Adipose tissue (tissue), 3 donors: Measurements from ENCODE around the gene C13orf46. TPM values are rescaled to one million over a fixed set of nuclear protein-coding genes. Genes with fewer than 3 reads are reported as not detected.
"Not testable (repeated sequence)": the region's sequence is repeated elsewhere in the genome, so short reads cannot be mapped to it uniquely, and the experiment has no call there.

ENCODE experiments used
- H3K27ac ChIP-seq: one replicate; pipeline ENCODE4 v1.5.1; 2013; ENCODE audit warnings: low read depth, low read length
- WGBS, 3 donors: extraction: QIAGEN DNeasy Blood & Tissue Kit; methylation state at CpG; one replicate each; pipeline ENCODE4 v1.1.7; 2013; 5-methylcytosine and 5-hydroxymethylcytosine counted together
- polyA plus RNA-seq, 3 donors: library from polyadenylated mRNA; stranded (reverse); fragments of 200-250 nt; gene quantifications; one replicate each; pipeline ENCODE4 v1.2.3, GENCODE V29; 2013
- donor health status: healthy with polysubstance abuse.
- donor health status: Bipolar disorder and iron deficiency.
- donor health status: healthy.

Gene C13orf46
- polyA plus RNA-seq, 3 donors, result 1.0 to 3.3 (median 1.7) TPM

DNA sequence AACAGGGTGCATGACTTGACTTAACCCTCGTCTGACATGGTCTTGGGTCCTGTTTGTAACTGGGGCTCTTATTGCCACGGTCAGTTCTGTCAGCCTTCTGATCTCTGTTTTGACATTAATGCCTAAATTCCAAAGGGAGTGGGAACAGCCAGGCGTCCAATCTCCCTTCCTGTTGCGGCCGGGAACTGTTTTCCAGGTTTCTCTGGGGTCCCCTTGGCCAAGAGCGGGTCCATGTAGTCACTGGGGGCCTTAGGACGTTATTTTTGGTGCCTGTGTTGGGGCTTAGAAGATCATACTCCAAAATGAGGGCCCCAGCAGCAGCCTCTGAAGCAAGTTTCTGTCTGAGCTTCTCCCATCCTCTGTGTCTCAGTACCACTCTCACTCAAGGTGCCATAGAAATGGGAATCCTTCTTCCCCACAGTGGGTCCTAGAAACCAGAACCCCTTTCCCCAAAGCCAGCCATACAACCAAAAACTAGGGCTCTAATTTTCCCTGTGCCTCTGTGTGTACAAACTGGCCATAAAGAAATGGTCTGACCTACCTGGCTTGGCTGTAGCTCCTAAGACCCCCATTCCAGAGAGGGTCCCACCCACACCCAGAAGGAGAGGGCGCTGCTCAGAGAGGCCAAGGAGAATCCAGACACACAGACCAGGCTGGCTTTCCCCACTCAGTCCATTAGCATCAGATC is 50.4 kb downstream of the C13orf46 start:
- H3K27ac ChIP-seq, result no peak overlapping the region
- 76 to 78% (median 77%) methylated on average over 8 of the region's 8 CpGs for WGBS, 3 donors

DNA sequence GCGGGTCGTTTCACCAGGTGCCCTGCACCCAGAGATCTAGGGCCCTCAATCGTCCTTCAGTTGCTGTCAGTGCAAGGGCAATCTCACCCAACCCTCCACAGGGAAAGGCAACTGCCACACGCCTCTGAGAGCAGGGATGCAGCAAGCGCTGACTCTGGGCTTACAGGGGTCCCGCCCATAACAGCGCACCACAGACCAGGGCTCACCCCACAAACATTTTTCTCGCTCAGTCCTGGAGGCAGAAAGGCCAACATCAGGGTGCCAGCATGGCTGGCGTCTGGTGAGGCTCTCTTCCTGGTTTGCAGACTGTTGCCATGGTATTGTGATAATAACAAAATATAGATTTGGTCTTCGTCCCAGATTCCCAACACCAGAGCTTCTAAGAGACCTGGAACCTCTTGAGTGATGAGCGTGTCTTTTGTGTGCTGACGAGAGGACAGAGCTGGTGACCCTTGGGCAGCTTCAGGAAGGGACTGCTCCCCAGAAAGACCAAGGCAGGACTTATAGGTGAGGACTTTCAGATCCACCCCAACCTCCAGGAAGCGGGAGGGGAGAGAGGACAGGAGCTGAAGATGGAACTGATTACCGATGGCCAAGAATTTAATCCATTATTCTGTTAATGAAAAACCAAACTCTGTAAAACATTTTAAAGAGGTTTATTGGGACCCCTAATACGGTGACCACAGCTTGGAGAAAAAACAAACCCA is 51.3 kb downstream of the C13orf46 start:
- WGBS, 3 donors, result 75 to 83% (median 79%) methylated on average over 15 of the region's 15 CpGs
- no peak overlapping the region for H3K27ac ChIP-seq

DNA sequence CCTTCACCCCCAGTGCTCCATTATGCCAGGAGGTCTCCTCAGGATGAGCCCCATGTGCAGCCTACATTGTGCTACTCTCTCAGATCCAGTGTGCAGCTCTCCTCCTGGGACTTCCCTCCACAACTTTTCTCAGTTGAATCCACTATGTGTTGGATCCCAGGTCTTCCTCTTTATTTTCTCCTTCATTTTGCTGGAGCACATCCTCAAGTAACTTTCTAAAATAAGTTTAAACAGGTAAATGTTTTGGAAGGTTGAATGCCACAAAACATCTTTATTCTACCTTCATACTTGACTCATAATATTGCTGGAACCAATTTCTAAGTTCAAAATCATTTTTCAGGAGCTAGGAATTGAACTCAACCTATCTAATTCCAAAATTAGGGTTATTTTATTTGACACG is 52.1 kb downstream of the C13orf46 start:
- 82 to 93% (median 86%) methylated on average over 1 of the region's 1 CpG for WGBS, 3 donors
- no peak overlapping the region for H3K27ac ChIP-seq

DNA sequence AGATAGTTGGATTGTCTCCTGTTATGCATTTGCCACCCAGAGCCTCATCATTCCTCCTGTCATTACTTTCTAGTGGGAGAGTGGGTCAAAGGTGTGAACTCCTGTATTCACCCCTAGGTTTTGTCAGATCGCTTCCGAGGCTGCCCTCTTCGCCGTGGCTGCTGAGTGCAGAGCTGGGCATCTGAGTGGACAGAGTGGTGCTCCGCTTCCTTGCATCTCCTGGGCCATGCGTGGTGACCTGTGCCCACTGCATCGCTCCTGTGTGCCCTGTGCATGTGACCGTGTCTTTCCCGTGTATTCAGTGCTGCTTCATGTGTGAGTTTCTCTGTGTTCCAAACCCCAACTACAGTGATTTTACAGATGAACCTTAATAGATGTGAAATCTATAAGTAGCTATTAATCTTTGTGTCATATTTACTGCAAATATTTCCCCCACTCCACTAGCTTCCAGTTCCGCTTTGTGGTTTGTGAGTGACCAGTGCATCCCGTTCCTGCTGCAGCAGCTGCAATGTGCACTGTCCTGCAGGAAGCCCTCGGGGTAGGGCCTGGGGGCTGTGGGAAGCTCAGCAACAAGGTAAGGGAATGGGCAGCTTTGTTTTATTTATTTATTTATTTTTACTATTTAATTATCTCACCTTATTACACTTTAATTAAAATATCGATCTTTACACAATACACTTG is 53.1 kb downstream of the C13orf46 start:
- 88 to 94% (median 93%) methylated on average over 13 of the region's 13 CpGs for WGBS, 3 donors
- H3K27ac ChIP-seq, result no peak overlapping the region

GRCh38 chr13:113919761-113920559 is 53.9 kb downstream of the C13orf46 start:
- 85 to 89% (median 85%) methylated on average over 8 to 9 of the region's 9 CpGs for WGBS, 3 donors
- H3K27ac ChIP-seq, result no peak overlapping the region

DNA sequence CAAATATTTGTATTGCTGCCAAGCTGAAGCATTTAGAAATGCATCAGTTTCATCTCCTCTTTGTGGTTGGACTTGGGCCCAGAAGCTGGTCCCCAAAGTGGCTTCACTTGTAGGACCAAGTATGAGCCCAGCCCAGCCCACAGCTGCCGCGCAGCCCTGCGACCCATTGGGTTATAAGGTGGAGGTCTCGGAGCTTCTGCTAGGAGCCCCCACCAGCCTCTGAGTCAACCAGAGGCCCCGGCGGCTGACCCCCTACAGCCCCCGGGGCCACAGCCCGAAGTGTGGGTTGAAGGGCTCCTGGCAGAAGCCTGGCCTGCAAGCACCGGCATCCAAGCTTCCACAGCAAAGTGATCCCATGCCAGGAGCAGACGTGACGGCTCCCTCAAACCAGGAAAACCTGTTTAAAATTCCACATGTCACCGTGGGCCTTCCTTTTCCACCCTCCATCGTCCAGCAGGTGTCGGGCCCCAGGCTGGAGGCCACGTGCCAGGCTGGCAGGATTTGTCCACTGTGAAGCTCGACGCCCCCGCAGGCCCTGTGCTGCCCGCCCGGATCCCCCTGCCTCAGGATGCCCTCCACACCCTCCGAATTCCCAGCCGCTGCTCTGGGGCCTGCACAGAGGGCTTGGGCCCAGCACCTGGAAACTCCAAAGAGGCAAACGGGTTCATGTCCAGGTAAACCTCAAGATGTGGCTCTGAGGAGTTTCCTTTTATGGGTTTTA is 54.7 kb downstream of the C13orf46 start:
- 87 to 94% (median 92%) methylated on average over 21 to 23 of the region's 23 CpGs for WGBS, 3 donors
- no peak overlapping the region for H3K27ac ChIP-seq

DNA sequence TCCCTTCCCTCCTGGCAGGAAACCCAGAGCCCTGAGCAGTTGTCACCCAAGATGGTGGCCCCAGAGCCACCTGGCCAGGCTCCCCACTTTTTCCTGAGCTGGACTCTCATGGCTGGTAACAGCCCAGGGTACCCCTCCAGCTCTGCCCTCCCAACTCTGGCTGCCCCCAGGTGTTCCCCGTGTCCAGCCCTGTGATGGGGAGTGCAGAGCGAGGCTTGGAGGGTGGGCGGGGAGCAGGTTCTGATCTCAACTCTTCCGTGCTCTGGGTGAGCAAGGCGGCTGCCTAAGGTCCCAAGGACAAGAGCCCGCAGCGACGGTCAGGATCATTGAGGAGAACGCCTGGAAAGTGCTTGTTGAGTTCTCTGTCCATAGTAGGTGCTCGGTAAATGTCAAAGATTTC is 55.3 kb downstream of the C13orf46 start:
- WGBS, 3 donors, result 94 to 95% (median 95%) methylated on average over 10 of the region's 10 CpGs
- no peak overlapping the region for H3K27ac ChIP-seq

- H3K27ac ChIP-seq, result no peak overlapping the region
- 81 to 88% (median 88%) methylated on average over 29 of the region's 29 CpGs for WGBS, 3 donors
Measured at GRCh38 chr13:113917594-113918371, 56.1 kb downstream of the C13orf46 start.

DNA sequence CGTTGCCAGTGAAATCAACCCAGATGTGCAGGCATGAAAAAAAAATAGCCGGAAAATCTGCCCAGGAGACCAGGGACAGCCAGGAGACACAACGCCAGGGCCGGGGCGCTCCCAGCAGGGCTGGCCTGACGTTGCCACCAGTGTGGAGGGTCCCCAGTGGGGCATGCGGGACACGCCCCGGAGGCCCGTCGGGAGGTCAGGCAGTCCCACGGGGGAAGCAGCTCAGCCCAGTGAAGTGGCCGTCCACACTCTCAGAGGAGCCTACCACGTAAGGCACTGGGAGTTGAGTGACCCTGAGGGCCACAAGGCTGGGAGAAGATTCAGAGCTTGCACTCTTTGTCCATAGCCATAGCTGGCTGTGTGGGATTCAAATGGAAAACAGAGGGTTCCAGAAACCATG is 56.8 kb downstream of the C13orf46 start:
- no peak overlapping the region for H3K27ac ChIP-seq
- WGBS, 3 donors, result 79 to 93% (median 84%) methylated on average over 14 of the region's 14 CpGs

DNA sequence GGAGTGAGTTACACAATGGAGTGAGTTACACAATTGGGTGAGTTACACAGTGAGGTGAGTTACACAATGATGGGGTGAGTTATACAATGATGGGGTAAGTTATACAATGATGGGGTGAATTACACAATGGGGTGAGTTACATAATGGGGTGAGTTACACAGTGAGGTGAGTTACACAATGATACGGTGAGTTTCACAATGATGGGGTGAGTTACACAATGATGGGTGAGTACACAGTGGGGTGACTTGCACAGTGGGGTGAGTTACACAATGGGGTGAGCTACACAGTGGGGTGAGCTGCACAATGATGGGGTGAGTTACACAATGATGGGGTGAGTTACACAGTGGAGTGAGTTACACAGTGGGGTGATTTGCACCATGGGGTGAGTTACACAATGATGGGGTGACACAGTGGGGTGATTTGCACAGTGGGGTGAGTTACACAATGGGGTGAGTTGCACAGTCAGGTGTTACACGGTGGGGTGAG is 57.5 kb downstream of the C13orf46 start:
- 55 to 72% (median 58%) methylated on average over 2 of the region's 2 CpGs for WGBS, 3 donors
- H3K27ac ChIP-seq, result no peak overlapping the region

DNA sequence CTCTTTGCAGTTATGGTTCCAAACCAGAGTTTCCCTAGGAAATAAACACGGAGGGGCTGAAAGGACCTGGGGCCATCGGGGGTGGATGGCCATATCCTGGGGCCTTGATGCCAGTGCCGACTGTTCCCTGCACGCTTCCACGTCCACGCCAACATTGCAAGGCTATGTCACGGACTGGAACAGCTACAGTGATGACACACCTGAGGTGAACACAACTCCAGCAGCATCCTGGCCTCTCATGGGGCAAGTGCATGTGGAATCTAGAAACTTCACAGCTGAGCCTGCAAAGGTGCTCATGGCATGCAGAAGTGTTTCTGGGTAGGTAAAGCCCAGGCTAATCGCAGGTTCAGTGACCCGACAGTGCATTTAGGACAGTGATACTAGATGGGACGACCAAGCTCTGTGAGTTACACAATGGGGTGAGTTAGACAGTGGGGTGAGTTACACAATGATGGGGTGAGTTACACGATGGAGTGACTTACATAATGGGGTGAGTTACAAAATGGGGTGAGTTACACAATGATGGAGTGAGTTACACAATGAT is 58.0 kb downstream of the C13orf46 start:
- WGBS, 3 donors, result 82 to 85% (median 82%) methylated on average over 11 of the region's 11 CpGs
- no peak overlapping the region for H3K27ac ChIP-seq

DNA sequence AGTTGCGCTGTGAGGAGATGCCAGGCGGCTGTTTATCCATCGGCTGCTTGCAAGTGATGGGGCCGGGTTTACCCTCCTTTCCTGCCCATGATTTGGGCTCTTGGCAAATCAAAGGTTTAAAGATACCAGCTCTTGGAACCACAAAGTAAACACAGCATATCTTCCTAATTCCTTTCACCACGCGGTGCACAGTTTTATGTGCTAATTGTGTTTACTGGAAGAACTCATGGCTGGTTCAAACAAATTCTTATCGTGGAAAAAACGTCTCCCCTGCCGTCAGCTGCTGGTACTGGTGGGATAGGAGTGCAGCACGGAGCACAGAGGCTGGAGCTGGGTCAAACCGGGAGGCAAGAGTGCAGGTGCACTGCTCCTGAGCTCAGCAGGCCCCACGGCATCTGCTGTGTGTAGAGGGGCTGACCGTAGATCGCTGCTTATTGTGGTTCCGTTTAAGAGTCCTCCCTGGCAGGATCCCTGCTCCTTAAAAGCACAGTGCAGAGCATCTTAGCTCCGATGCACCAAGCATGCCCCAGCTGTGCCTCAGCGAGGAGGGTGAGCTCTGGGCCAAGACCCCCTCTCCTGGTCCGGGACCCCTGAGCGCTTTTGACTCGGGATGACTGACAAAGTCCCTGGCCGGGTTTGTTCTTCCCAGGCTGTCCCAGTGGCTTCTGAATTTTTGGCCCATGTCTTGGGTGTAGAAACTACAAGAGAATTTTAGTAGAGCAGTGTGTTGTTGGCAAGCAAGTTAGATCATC is 58.7 kb downstream of the C13orf46 start:
- no peak overlapping the region for H3K27ac ChIP-seq
- WGBS, 3 donors, result 54 to 69% (median 61%) methylated on average over 21 of the region's 21 CpGs

DNA sequence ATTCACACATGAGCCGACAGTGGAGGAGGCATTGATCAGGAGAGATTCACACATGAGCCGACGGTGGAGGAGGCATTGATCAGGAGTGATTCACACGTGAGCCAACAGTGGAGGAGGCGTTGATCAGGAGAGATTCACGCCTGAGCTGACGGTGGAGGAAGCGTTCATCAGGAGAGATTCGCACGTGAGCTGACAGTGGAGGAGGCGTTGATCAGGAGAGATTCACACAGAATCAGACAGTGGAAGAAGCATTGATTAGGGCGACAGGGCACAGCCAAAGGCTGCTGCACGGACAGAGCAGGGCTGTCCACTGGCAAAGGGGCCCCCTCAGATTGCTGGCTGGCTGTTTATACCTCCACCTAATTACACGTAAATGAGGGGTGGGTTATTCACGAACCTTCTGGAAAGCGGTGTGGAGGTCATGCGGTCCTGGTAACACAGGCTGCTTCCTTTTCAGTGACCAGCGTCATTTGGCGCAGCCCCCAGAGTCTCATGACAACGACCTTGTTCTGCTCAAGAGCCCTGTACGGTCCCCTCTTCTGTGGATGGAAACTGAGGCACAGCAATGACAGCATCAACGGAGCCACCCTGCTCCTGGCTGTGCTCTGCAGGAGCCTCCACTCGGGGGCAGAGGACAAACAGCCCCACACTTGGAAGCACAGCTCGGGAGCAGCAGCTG is 59.4 kb downstream of the C13orf46 start:
- H3K27ac ChIP-seq, result no peak overlapping the region
- 77 to 86% (median 84%) methylated on average over 24 of the region's 24 CpGs for WGBS, 3 donors

DNA sequence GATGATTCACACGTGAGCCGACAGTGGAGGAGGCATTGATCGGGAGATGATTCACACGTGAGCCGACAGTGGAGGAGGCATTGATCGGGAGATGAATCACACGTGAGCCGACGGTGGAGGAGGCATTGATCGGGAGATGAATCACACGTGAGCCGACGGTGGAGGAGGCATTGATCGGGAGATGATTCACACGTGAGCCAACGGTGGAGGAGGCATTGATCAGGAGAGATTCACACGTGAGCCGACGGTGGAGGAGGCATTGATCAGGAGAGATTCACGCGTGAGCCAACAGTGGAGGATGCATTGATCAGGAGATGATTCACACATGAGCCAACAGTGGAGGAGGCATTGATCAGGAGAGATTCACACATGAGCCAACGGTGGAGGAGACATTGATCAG is 60.0 kb downstream of the C13orf46 start:
- H3K27ac ChIP-seq, result not testable (repeated sequence)
- 88 to 95% (median 94%) methylated on average over 21 to 22 of the region's 22 CpGs for WGBS, 3 donors

GRCh38 chr13:113913408-113913807 is 60.5 kb downstream of the C13orf46 start:
- WGBS, 3 donors, result 74 to 88% (median 77%) methylated on average over 8 of the region's 8 CpGs
- not testable (repeated sequence) for H3K27ac ChIP-seq

- WGBS, 3 donors, result 73 to 77% (median 75%) methylated on average over 3 of the region's 3 CpGs
- no peak overlapping the region for H3K27ac ChIP-seq
Measured at GRCh38 chr13:113912596-113912995, 61.3 kb downstream of the C13orf46 start.
